Activated CD4-positive, alpha-beta T cell treated with anti-CD3 and anti-CD28 coated beads, Interleukin-2, Interleukin-4, amounts not matched to agents 100 ng/mL and 50 ng/mL, durations not matched to agents 16 hours and 8 hours (primary cell): ENCODE results near the gene WDR3.

ENCODE experiments used
- DNase-seq: peaks from one replicate; pipeline ENCODE4 v3.0.0-alpha.2; 2020; ENCODE audit warnings: low spot score

Gene WDR3

GRCh38 chr1:117952386-117952785 lies 22.8 kb downstream of the WDR3 start:
- DNase-seq = no peak

- DNase-seq = no peak
Measured at GRCh38 chr1:117959364-117959763, 29.8 kb downstream of the WDR3 start.

- DNase-seq = no peak
Measured at GRCh38 chr1:117964290-117965038, 34.9 kb downstream of the WDR3 start.

- no peak for DNase-seq
Measured at GRCh38 chr1:117967477-117967876, 37.9 kb downstream of the WDR3 start.

- DNase-seq = no peak
Measured at GRCh38 chr1:117967881-117968280, 38.3 kb downstream of the WDR3 start.

- no peak for DNase-seq
Measured at GRCh38 chr1:117970252-117970651, 40.7 kb downstream of the WDR3 start.

GRCh38 chr1:117971777-117972176 lies 42.2 kb downstream of the WDR3 start:
- no peak for DNase-seq

- no peak for DNase-seq
Measured at GRCh38 chr1:117976381-117976780, 46.8 kb downstream of the WDR3 start.

GRCh38 chr1:117981455-117982192 lies 52.1 kb downstream of the WDR3 start:
- no peak for DNase-seq

GRCh38 chr1:117985239-117985638 lies 55.7 kb downstream of the WDR3 start:
- DNase-seq = no peak

- DNase-seq = no peak
Measured at GRCh38 chr1:117985973-117986372, 56.4 kb downstream of the WDR3 start.

GRCh38 chr1:118004312-118004711 lies 74.8 kb downstream of the WDR3 start:
- no peak for DNase-seq

- DNase-seq = no peak
Measured at GRCh38 chr1:118007391-118007790, 77.9 kb downstream of the WDR3 start.

GRCh38 chr1:118008011-118008410 lies 78.5 kb downstream of the WDR3 start:
- no peak for DNase-seq

GRCh38 chr1:118012515-118013124 lies 83.1 kb downstream of the WDR3 start:
- no peak for DNase-seq

GRCh38 chr1:118013336-118013735 lies 83.8 kb downstream of the WDR3 start:
- DNase-seq = no peak

- no peak for DNase-seq
Measured at GRCh38 chr1:118013938-118014337, 84.4 kb downstream of the WDR3 start.
